ENCODE results near the gene TEX22.

TEX22 gene

GRCh38 chr14:105375635-105376057 lies 22.7 kb upstream of the TEX22 start:
- ATAC-seq (ENCODE audit: low read depth): peak; percentile 18
- Mint-ChIP-seq H3K27ac (peak overlapping the region; percentile 49), H3K36me3 (peaks cover 2% of the 10 kb centered on the region), H3K27me3 (no peaks in the 10 kb centered on the region), H3K4me1 (peaks cover 8% of the 10 kb centered on the region), H3K4me3 (no peak overlapping the region), H3K9me3 (peaks cover 1% of the 10 kb centered on the region)
- no peak for DNase-seq (ENCODE audit: low spot score in 2 of 2)

DNA sequence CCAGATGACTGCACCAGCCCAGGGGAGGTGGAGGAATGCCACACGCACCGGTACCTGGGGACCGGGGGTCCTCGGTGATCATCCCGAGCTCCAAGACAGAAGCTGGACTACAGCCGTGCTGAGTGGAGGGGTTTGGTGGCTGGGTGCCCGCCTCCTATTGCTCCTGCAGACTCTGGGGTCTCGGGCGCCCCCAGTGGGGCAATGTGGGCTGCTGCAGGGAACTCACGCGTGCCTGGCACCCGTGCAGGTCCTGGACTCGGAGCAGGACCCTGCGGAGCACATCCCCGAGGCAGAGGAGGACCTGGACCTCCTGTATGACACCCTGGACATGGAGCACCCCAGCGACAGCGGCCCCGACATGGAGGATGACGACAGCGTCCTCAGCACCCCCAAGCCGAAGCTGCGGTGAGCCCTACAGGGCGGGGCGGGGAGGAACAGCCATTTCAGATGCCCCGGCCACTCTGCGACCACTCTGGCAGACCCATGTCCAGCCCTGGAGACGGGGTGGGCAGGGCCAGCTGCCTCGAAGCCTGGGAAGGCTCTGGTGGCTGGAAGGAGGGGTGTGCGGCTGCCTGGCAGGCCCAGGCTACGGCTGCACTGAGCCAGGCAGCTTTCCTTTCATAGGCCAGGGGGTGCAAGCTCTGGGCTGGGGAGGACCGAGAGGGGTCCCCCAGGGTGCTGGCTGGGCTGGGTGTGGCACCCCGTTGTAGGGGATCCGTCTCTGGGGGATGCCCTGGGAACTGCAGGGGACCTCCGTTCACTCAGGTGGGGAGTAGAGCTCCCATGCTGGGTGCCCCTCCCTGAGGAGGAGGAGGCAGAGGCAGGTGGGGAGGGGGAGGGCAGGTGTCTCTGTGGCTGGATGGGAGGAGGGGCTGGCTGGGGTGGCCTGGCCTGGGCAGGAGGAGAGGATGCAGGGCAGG lies 21.6 kb upstream of the TEX22 start:
- H3K9me3 Mint-ChIP-seq: peaks cover 1% of the 10 kb centered on the region
- no peak overlapping the region for H3K27ac Mint-ChIP-seq
- peaks cover 2% of the 10 kb centered on the region for H3K36me3 Mint-ChIP-seq
- H3K4me1 Mint-ChIP-seq: peaks cover 5% of the 10 kb centered on the region
- ATAC-seq (ENCODE audit: low read depth) (no peak), DNase-seq (ENCODE audit: low spot score in 2 of 2) (no peak)
- H3K4me3 Mint-ChIP-seq: no peak overlapping the region
- no peaks in the 10 kb centered on the region for H3K27me3 Mint-ChIP-seq

GRCh38 chr14:105377555-105378182 lies 20.7 kb upstream of the TEX22 start:
- Mint-ChIP-seq H3K9me3 (peaks cover 1% of the 10 kb centered on the region), H3K27ac (no peak overlapping the region), H3K27me3 (no peaks in the 10 kb centered on the region), H3K36me3 (peaks cover 2% of the 10 kb centered on the region), H3K4me3 (no peak overlapping the region), H3K4me1 (peaks cover 5% of the 10 kb centered on the region)
- ATAC-seq (ENCODE audit: low read depth) (no peak), DNase-seq (ENCODE audit: low spot score in 2 of 2) (no peak)

GRCh38 chr14:105378199-105378598 lies 20.1 kb upstream of the TEX22 start:
- peaks cover 1% of the 10 kb centered on the region for H3K9me3 Mint-ChIP-seq
- H3K27ac Mint-ChIP-seq: no peak overlapping the region

GRCh38 chr14:105378873-105379685 lies 19.3 kb upstream of the TEX22 start:
- Mint-ChIP-seq H3K36me3 (peaks cover 4% of the 10 kb centered on the region), H3K4me1 (peaks cover 5% of the 10 kb centered on the region), H3K27me3 (no peaks in the 10 kb centered on the region), H3K4me3 (no peak overlapping the region), H3K27ac (no peak overlapping the region), H3K9me3 (peaks cover 1% of the 10 kb centered on the region)
- no peak for DNase-seq (ENCODE audit: low spot score in 2 of 2)
- no peak for ATAC-seq (ENCODE audit: low read depth)

More at GRCh38 chr14:105378199-105378598, 20.1 kb upstream of the TEX22 start:
- Mint-ChIP-seq H3K4me3 (no peak overlapping the region), H3K4me1 (peaks cover 5% of the 10 kb centered on the region), H3K27me3 (no peaks in the 10 kb centered on the region), H3K36me3 (peaks cover 2% of the 10 kb centered on the region)
- ATAC-seq (ENCODE audit: low read depth) (no peak), DNase-seq (ENCODE audit: low spot score in 2 of 2) (no peak)

DNA sequence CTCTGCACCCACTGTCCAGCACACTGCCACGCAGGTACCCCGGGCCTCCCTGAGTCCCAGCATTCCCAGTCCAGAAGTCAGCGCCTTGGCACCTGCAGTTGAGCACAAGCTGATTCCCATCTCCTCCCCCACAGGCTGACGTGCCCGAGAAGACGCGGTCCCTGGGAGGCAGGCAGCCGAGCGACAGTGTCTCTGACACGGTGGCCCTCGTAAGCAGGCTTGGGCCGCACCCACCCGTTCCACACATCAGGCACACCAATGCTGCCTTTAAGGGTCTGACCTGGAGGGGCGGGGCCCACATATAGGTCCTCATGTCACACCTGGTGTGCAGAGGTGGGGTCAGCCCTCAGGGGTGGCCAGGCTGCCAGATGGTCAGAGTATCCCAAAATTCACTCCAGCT lies 18.4 kb upstream of the TEX22 start:
- Mint-ChIP-seq H3K4me1 (peaks cover 5% of the 10 kb centered on the region), H3K27me3 (no peaks in the 10 kb centered on the region)
- ATAC-seq (ENCODE audit: low read depth): no peak

DNA sequence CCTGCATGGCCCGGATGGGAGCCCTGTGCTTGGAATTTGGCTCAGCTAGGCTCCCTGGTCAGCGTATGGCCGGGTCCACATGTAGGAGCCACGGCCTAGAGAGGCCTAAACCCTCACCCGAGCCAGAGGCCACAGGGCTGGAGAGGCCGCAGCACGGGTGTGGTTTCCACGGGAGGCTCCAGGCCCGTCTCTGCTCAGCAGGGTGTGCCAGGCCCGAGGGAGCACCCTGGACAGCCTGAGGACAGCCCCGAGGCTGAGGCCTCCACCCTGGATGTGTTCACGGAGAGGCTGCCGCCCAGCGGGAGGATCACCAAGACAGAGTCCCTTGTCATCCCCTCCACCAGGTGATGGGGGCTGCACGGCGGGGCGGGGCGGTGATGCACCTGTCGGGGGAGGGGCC lies 17.6 kb upstream of the TEX22 start:
- H3K4me3 Mint-ChIP-seq: no peak overlapping the region
- H3K27me3 Mint-ChIP-seq: no peaks in the 10 kb centered on the region
- H3K4me1 Mint-ChIP-seq: peaks cover 1% of the 10 kb centered on the region
- no peak for ATAC-seq (ENCODE audit: low read depth)
- H3K27ac Mint-ChIP-seq: no peak overlapping the region
- no peak for DNase-seq (ENCODE audit: low spot score in 2 of 2)
- peaks cover 2% of the 10 kb centered on the region for H3K36me3 Mint-ChIP-seq
- no peaks in the 10 kb centered on the region for H3K9me3 Mint-ChIP-seq

More for the DNA sequence above, 18.4 kb upstream of the TEX22 start:
- Mint-ChIP-seq H3K27ac (no peak overlapping the region), H3K36me3 (peaks cover 4% of the 10 kb centered on the region), H3K9me3 (peaks cover 1% of the 10 kb centered on the region), H3K4me3 (no peak overlapping the region)
- no peak for DNase-seq (ENCODE audit: low spot score in 2 of 2)

DNA sequence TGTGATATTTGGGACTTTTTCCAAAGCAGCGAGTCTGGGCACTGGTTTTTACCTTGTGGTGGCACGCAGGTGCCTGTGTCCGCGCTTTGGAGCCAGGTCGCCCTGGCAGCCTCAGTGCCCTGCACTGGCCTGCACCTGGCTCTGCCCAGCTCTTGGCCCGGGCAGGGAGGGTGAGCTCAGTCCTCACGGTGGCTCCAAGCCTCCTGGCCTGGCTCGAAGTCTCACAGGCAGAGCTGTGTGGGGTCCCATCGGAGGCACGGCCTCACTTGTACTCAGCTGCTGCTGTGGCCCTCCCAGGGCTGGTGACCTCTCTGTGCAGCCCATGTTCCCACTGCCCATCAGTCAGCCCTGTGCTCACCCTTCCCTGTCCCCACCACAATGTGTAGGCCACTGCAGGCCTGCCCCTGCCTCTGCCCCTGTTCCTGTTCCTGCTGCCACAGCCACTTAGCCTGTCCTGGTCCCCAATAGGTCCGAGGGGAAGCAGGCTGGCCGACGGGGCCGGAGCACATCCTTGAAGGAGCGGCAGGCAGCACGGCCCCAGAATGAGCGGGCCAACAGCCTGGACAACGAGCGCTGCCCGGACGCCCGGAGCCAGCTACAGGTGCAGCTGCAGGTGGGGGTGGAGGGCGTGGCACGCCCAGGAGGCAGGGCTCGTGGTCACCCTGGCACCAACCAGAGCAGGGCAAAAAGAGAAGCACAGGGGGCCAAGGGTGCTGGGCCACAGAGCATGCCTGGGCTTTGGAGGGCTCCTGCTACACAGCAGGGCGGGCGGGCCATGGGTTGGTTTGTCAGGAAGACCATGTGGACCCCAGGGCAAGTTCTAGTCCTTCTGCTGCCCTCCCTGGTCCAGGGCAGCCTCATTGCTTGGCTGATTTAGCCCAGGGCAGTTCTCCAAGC lies 16.6 kb upstream of the TEX22 start:
- Mint-ChIP-seq H3K4me3 (no peak overlapping the region), H3K27ac (no peak overlapping the region), H3K36me3 (peaks cover 2% of the 10 kb centered on the region), H3K9me3 (no peaks in the 10 kb centered on the region), H3K4me1 (no peaks in the 10 kb centered on the region), H3K27me3 (no peaks in the 10 kb centered on the region)
- no peak for DNase-seq (ENCODE audit: low spot score in 2 of 2)
- no peak for ATAC-seq (ENCODE audit: low read depth)

DNA sequence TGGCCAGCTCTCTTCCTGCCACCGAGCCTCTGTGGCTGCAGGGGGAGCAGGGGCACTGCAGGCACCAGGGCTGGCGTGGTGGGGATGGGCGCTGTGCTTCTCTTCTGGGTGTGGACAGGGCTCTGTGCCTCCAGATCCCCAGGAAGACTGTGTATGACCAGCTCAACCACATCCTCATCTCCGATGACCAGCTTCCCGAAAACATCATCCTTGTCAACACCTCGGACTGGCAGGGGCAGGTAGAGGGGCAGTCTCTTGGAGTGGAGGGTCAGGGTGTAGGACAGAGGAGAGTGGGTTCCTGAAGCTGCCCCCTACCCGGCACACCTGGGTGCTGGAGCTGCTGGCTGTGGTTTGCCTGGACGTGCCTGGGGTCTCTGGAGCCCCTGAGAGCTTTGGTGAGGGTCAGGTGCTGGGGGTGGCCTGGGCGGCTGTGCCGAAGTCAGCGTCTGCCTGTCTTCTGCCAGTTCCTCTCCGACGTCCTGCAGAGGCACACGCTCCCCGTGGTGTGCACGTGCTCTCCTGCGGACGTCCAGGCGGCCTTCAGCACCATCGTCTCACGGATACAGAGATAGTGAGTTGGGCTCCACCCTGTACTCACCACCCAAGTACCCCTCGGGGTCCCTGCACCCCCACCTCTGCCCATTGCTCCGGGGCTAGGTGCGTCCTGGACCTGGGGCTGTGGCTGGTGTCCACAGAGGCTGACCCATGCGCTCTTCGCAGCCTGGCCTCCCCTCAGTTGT lies 15.8 kb upstream of the TEX22 start:
- H3K4me1 Mint-ChIP-seq: no peaks in the 10 kb centered on the region
- no peak overlapping the region for H3K4me3 Mint-ChIP-seq
- H3K27ac Mint-ChIP-seq: no peak overlapping the region
- DNase-seq (ENCODE audit: low spot score in 2 of 2) (no peak), ATAC-seq (ENCODE audit: low read depth) (no peak)
- H3K27me3 Mint-ChIP-seq: no peaks in the 10 kb centered on the region
- no peaks in the 10 kb centered on the region for H3K9me3 Mint-ChIP-seq
- peaks cover 2% of the 10 kb centered on the region for H3K36me3 Mint-ChIP-seq

DNA sequence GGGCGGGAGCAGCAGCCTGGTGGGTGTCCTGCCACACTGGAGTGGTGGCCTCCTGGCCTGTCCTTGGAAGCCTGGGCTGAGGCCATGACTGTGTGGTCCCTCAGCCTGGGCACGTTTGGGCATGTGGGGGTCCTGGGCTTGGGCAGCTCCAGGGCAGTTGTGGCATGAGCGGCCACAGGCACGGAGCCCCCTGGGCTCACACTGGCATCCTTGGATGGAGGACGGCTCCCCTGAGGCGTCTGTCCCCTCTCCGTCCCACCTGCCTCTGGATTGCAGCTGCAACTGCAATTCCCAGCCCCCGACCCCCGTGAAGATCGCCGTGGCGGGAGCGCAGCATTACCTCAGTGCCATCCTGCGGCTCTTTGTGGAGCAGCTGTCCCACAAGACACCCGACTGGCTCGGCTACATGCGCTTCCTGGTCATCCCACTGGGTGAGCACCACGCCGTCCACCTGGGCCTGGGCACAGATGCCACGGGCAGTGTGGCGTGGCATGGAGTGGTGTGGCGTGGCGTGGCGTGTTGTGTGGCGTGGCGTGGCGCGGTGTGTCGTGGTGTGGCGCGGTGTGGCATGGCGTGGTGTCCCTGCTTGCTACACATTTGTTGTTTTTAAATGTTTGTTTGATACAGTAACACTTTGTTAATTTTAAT lies 15.1 kb upstream of the TEX22 start:
- DNase-seq (ENCODE audit: low spot score in 2 of 2): no peak
- no peak overlapping the region for H3K27ac Mint-ChIP-seq
- no peak for ATAC-seq (ENCODE audit: low read depth)
- no peaks in the 10 kb centered on the region for H3K9me3 Mint-ChIP-seq
- H3K4me3 Mint-ChIP-seq: no peak overlapping the region
- no peaks in the 10 kb centered on the region for H3K27me3 Mint-ChIP-seq
- H3K36me3 Mint-ChIP-seq: peaks cover 2% of the 10 kb centered on the region
- H3K4me1 Mint-ChIP-seq: no peaks in the 10 kb centered on the region

DNA sequence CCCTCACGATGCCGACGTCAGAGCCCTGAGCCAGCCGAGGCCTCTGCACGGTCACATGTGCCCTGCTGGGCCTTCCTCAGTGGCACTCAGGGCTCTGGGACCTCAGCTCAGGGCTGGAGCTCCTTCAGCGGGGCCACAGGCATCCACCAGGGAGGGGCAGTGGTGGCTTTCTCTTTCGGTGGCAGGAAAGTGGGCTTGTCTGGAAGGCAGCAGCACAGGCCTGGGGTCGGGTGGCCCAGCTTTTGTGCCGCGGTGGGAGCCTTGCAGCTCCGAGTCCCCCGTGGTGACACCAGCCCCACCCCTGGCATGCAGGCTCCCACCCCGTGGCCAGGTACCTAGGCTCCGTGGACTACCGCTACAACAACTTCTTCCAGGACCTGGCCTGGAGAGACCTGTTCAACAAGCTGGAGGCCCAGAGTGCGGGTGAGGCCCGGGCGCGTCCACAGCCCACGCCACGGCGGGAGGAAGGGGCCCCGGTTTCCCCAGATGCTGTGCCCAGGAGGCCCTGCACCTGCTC lies 14.2 kb upstream of the TEX22 start:
- Mint-ChIP-seq H3K36me3 (peaks cover 2% of the 10 kb centered on the region), H3K4me1 (peaks cover 2% of the 10 kb centered on the region), H3K27me3 (no peaks in the 10 kb centered on the region), H3K4me3 (no peak overlapping the region), H3K27ac (no peak overlapping the region), H3K9me3 (no peaks in the 10 kb centered on the region)
- ATAC-seq (ENCODE audit: low read depth) (no peak), DNase-seq (ENCODE audit: low spot score in 2 of 2) (no peak)

GRCh38 chr14:105384605-105385321 lies 13.6 kb upstream of the TEX22 start:
- Mint-ChIP-seq H3K27me3 (no peaks in the 10 kb centered on the region), H3K4me3 (no peak overlapping the region), H3K9me3 (no peaks in the 10 kb centered on the region), H3K4me1 (peaks cover 2% of the 10 kb centered on the region), H3K27ac (no peak overlapping the region), H3K36me3 (peaks cover 2% of the 10 kb centered on the region)
- ATAC-seq (ENCODE audit: low read depth): no peak
- no peak for DNase-seq (ENCODE audit: low spot score in 2 of 2)

Data from memory B cell (primary cell).